ENCODE results near the gene CTSL.

The CTSL gene

DNA sequence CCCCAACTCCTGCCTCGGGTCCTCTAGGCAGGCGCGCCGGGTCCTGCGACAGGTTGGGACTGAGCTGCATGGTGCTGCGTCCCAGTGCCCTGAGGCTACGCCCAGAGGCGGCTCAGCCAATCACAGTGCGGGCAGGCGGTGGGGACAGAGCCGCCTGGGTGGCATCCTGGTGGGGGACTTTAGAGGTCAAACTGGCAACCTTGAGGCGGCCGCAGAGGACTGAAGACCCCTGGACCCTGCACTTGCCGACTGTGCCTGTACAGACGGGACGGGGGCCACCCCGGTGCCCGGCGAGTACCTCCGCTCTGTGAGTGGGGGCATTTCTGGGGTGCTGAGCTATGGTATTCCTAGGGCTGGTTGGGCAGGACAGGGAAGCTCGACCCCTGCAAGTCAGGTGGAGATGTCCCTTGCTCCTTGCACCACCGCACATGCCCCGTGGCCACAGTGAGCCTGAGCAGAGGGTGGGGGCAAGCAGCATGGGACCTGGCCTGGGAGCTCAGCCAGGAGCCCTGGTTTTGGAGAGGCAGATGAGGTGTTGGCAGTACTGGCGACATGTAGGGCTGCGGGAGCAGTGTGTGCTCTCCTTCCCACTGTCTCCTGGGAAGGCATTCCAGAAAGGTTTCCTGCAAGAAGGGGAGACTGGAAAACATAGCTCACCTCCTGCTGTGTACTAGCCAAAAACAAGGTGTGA lies 45.5 kb downstream of the CTSL start:
- Histone ChIP-seq H3K4me1 (ENCODE audit: insufficient read depth, low read length) (peaks cover 7% of the 10 kb centered on the region), H3K9ac (ENCODE audit: low read depth, low read length) (peak overlapping the region; percentile 33; the same call in 1 of the 2 replicates)

DNA sequence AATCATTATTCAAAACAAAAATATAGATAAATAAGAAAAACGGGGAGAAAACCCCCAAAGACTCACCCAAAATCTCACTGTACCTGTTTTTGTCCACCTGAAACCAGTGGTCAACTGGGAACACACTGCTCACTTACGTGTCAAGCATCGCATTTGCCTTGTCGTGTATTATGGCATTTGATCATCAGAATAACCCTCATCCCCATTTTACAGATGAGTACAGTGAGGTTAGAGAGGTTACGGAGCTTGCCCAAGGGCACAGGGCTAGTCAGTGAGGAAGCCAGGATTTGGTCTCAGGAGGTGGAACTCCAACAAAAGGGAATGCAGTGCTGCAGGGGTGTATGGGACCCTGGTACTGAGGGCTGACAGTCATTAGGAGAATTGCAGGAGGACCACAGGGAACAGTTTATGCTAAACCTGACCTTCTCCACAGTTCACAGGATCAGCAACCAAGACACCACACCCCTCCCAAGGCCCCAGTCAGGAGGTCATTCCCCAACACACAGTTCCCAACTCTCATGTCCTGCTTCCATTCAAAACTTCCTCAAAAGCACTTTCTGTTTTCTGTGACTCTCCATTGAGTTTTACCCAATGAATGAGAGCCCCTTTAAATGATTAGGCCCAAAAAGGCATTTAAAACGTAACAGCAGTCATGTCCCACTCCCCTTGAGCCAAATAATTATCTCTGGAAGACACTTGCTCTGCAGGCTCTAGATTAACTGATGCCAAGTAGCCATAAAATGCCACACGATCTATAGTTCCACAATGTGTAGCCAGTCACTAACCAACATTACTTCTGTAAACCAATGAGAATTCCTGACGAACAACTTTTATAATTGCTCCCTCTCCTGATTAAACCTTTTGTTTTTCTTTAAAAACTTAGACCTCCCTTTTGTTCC lies 50.8 kb downstream of the CTSL start:
- peaks cover 3% of the 10 kb centered on the region; the same call in 1 of the 2 replicates for H3K9me3 ChIP-seq (ENCODE audit: control insufficient read depth, insufficient read depth, low read length)
- H3K36me3 ChIP-seq (ENCODE audit: insufficient read depth, low read length): no peaks in the 10 kb centered on the region
- no peak overlapping the region for H3K9ac ChIP-seq (ENCODE audit: low read depth, low read length)
- H3K4me1 ChIP-seq (ENCODE audit: insufficient read depth, low read length): peaks cover 4% of the 10 kb centered on the region

More for the DNA sequence above, 45.5 kb downstream of the CTSL start:
- Histone ChIP-seq H3K36me3 (ENCODE audit: insufficient read depth, low read length) (no peaks in the 10 kb centered on the region), H3K9me3 (ENCODE audit: control insufficient read depth, insufficient read depth, low read length) (no peaks in the 10 kb centered on the region)

DNA sequence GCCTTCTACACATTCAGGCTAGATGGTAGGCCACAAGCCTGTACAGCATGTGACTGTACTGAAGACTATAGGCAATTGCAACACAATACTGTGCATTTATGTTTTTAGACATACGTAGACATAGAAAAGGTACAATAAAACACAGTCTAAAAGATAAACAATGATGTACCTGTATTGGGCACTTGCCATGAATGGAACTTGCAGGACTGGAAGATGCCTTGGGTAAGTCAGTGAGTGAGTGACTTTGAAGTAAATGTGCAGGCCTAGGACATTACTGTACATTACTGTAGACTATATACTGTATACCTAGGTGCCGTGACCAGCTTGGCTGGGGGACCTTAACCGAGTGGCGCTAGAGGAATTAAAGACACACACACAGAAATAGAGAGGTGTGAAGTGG lies 53.1 kb downstream of the CTSL start:
- Histone ChIP-seq H3K9ac (ENCODE audit: low read depth, low read length) (no peak overlapping the region), H3K36me3 (ENCODE audit: insufficient read depth, low read length) (no peaks in the 10 kb centered on the region), H3K9me3 (ENCODE audit: control insufficient read depth, insufficient read depth, low read length) (peaks cover 3% of the 10 kb centered on the region; the same call in 1 of the 2 replicates), H3K4me1 (ENCODE audit: insufficient read depth, low read length) (no peaks in the 10 kb centered on the region)

All from ES-I3 (cell line).